Osteoblast (primary cell): Measurements from ENCODE around the gene EPGN. TPM values are rescaled to one million over a fixed set of nuclear protein-coding genes. Genes with fewer than 3 reads are reported as not detected.

Experiments used
- DNase-seq: peaks from one replicate; pipeline ENCODE4 v3.0.0; 2011; ENCODE audit warnings: low spot score, mixed read lengths; ENCODE audit not compliant: insufficient read length; ENCODE audit errors: missing footprints
- H2AFZ ChIP-seq: 2 replicates; pipeline ENCODE4 v1.6.0; 2011; ENCODE audit warnings: mild to moderate bottlenecking, low read length
- H3K27ac ChIP-seq: 2 replicates; pipeline ENCODE4 v1.5.1; 2011; ENCODE audit warnings: mild to moderate bottlenecking, low read depth, low read length, moderate library complexity
- H3K27me3 ChIP-seq: 2 replicates; pipeline ENCODE4 v1.6.0; 2012; ENCODE audit warnings: mild to moderate bottlenecking, control low read depth, inconsistent platforms, low read length, moderate library complexity; ENCODE audit not compliant: insufficient read depth
- H3K36me3 ChIP-seq: 2 replicates; pipeline ENCODE4 v1.5.1; 2011; ENCODE audit warnings: mild to moderate bottlenecking, low read length, control low read depth, moderate library complexity; ENCODE audit not compliant: insufficient read depth
- H3K4me1 ChIP-seq: 2 replicates; pipeline ENCODE4 v1.5.1; 2011; ENCODE audit warnings: mild to moderate bottlenecking, low read length, control low read depth, moderate library complexity; ENCODE audit not compliant: insufficient read depth
- H3K4me2 ChIP-seq: 2 replicates; pipeline ENCODE4 v1.6.0; 2011; ENCODE audit warnings: mild to moderate bottlenecking, low read length; ENCODE audit not compliant: insufficient read depth
- H3K4me3 ChIP-seq: fragments of 200-600 bp; sonication (generic); 3 replicates; pipeline ENCODE4 v1.5.1; 2012; ENCODE audit warnings: mild to moderate bottlenecking, low read length, inconsistent platforms; ENCODE audit not compliant: insufficient read depth
- H3K79me2 ChIP-seq: 2 replicates; pipeline ENCODE4 v1.6.0; 2012; ENCODE audit warnings: mild to moderate bottlenecking, low read length, control low read depth, inconsistent platforms; ENCODE audit not compliant: insufficient read depth
- H3K9me3 ChIP-seq: 2 replicates; pipeline ENCODE4 v1.5.1; 2011; ENCODE audit warnings: low read depth, low read length, control low read depth
- H4K20me1 ChIP-seq: 2 replicates; pipeline ENCODE4 v1.6.0; 2012; ENCODE audit warnings: mild to moderate bottlenecking, low read length, control low read depth; ENCODE audit not compliant: insufficient read depth
- CTCF ChIP-seq: IDR thresholded peaks from 2 replicates; pipeline ENCODE4 v1.5.1; 2011; ENCODE audit warnings: mild to moderate bottlenecking, low read depth, low read length, moderate library complexity; ENCODE audit errors: extremely low read depth
- total RNA-seq: library from RNA; depleted of rRNA; stranded (reverse); fragments of >200 nt; gene quantifications from 2 replicates; pipeline ENCODE4 v1.2.3, GENCODE V29; 2012

Gene EPGN
- total RNA-seq, result 1.1 and 1.2 TPM in 2 replicates

DNA sequence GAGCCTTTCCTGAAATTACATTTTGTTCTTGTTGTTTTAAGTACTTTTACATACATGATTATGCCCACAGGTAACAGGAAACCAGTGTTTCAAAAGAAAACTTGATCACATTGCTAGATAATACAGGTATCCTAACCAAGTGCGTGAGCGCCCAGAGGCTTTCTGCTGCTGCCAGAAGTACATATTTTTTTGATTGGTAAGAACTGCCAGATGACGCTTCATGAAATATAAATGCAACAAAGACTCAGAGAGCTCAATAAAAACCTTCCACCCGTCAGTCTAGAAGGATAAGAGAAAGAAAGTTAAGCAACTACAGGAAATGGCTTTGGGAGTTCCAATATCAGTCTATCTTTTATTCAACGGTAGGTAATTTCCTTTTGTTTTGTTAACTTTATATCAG lies at the start of gene EPGN:
EPGN (plus strand) TSS at position 256 of the 400 bp plus-strand sequence; CDS start at position 320, 64 bp downstream.
- H3K79me2 ChIP-seq, result no peaks in the 10 kb centered on the region
- H3K4me1 ChIP-seq, result no peaks in the 10 kb centered on the region
- peak within 1 kb of the TSS; percentile 55 for H3K4me2 ChIP-seq
- H4K20me1 ChIP-seq, result no peaks in the 10 kb centered on the region
- H2AFZ ChIP-seq, result no peak within 1 kb of the TSS
- H3K9me3 ChIP-seq, result no peaks in the 10 kb centered on the region
- TF ChIP-seq CTCF, result no peak
- H3K4me3 ChIP-seq, result peak within 1 kb of the TSS; percentile 32
- H3K36me3 ChIP-seq, result no peaks in the 10 kb centered on the region
- H3K27me3 ChIP-seq, result no peaks in the 10 kb centered on the region
- no peak for DNase-seq
- peak within 1 kb of the TSS; percentile 36 for H3K27ac ChIP-seq

DNA sequence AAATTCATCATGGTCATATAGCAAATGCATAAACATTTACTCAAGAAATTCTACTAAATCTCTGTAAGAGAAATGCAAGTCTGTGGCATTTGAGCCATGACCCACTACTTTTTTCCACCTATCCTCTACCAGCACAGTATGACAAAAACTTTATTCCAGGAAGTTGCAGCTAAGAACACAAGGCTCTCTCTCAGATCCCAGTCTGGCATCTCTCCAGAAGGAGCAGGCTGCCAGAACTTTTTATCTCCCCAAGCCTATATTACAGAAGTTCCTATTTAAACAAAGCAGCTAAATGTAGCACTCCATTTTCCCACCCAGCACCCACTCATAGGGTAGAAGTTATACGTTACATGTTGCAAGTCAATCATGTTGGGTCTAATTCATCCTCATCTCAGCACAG lies 49.3 kb upstream of the EPGN start:
- no peak for DNase-seq
- H3K4me1 ChIP-seq, result no peaks in the 10 kb centered on the region
- H3K4me3 ChIP-seq, result no peak overlapping the region
- no peaks in the 10 kb centered on the region for H3K9me3 ChIP-seq
- no peak overlapping the region for H3K27ac ChIP-seq
- H3K27me3 ChIP-seq, result no peaks in the 10 kb centered on the region
- H2AFZ ChIP-seq, result no peak overlapping the region
- H4K20me1 ChIP-seq, result no peaks in the 10 kb centered on the region
- H3K36me3 ChIP-seq, result no peaks in the 10 kb centered on the region
- H3K4me2 ChIP-seq, result no peak overlapping the region
- H3K79me2 ChIP-seq, result no peaks in the 10 kb centered on the region
- no peak for TF ChIP-seq CTCF

GRCh38 chr4:74260036-74260435 lies 48.2 kb upstream of the EPGN start:
- Histone ChIP-seq H3K27ac (no peak overlapping the region), H3K4me1 (no peaks in the 10 kb centered on the region), H3K4me3 (no peak overlapping the region), H3K79me2 (no peaks in the 10 kb centered on the region), H3K4me2 (no peak overlapping the region), H2AFZ (no peak overlapping the region), H3K36me3 (no peaks in the 10 kb centered on the region), H4K20me1 (no peaks in the 10 kb centered on the region), H3K27me3 (no peaks in the 10 kb centered on the region), H3K9me3 (no peaks in the 10 kb centered on the region)
- DNase-seq, result no peak
- no peak for TF ChIP-seq CTCF

GRCh38 chr4:74262522-74262921 lies 45.7 kb upstream of the EPGN start:
- no peak for TF ChIP-seq CTCF
- H3K27ac ChIP-seq, result no peak overlapping the region
- DNase-seq, result no peak

More at GRCh38 chr4:74262522-74262921, 45.7 kb upstream of the EPGN start:
- no peaks in the 10 kb centered on the region for H3K36me3 ChIP-seq
- H3K79me2 ChIP-seq, result no peaks in the 10 kb centered on the region
- H2AFZ ChIP-seq, result no peak overlapping the region
- no peak overlapping the region for H3K4me3 ChIP-seq
- H3K27me3 ChIP-seq, result no peaks in the 10 kb centered on the region
- H4K20me1 ChIP-seq, result no peaks in the 10 kb centered on the region
- no peak overlapping the region for H3K4me2 ChIP-seq
- no peaks in the 10 kb centered on the region for H3K9me3 ChIP-seq
- H3K4me1 ChIP-seq, result peaks cover 1% of the 10 kb centered on the region
